ENCODE measurements around the gene MAD1L1.

- TF ChIP-seq CTCF (IDR thresholded peaks at IDR 0.05; ENCODE audit: extremely low read depth in 1 of 2, insufficient read depth in 1 of 2, low read depth in 1 of 2, low read length in 2 of 2) (no peak), MAX (IDR thresholded peaks at IDR 0.05; ENCODE audit: insufficient read depth, insufficient read length) (no peak), POLR2A (IDR thresholded peaks at IDR 0.05; ENCODE audit: low read depth, low read length) (no peak), EZH2 (IDR thresholded peaks at IDR 0.05; ENCODE audit: borderline replicate concordance, low read depth, low read length, severe bottlenecking) (no peak), POLR2AphosphoS5 (IDR thresholded peaks at IDR 0.05; ENCODE audit: insufficient read depth, low read depth, low read length) (no peak), JUN (IDR thresholded peaks at IDR 0.05; ENCODE audit: borderline replicate concordance, insufficient read depth, insufficient read length, low read depth) (no peak)
These were observed 23.7 kb upstream of the MAD1L1 start for GRCh38 chr7:2256306-2257045.
